Measurements from ENCODE around the gene MUSK. TPM values are rescaled to one million over a fixed set of nuclear protein-coding genes. Genes with fewer than 3 reads are reported as not detected.

MUSK gene
- total and polyA plus RNA-seq, 3 donors from 2014 or later: 2.8 to 11.6 (median 6.9) TPM

- Histone ChIP-seq H3K4me3 (no peak overlapping the region), H3K4me1 (no peaks in the 10 kb centered on the region), H3K27ac (no peak overlapping the region), H3K27me3 (no peaks in the 10 kb centered on the region), H3K36me3 (ENCODE audit: low read depth, missing control alignments) (no peaks in the 10 kb centered on the region), H3K9me3 (no peaks in the 10 kb centered on the region)
- intact Hi-C loops (cut with DNase I; ENCODE audit: low total_unique reads): no loop called here
- DNase-seq: no peak
- no peak for TF ChIP-seq POLR2A (IDR thresholded peaks at IDR 0.05)
- no peak for TF ChIP-seq CTCF (IDR thresholded peaks at IDR 0.05)
- 76 to 79% methylated on average over 21 of the region's 21 CpGs for WGBS, 2 donors
Measured at GRCh38 chr9:110830495-110830894, 161.9 kb downstream of the MUSK start.

- WGBS, 2 donors: 73 to 77% methylated on average over 3 of the region's 3 CpGs
Measured at GRCh38 chr9:110832926-110833325, 164.3 kb downstream of the MUSK start.

GRCh38 chr9:110835404-110835803 is 166.8 kb downstream of the MUSK start:
- no peaks in the 10 kb centered on the region for H3K4me1 ChIP-seq
- TF ChIP-seq CTCF (IDR thresholded peaks at IDR 0.05) (no peak), POLR2A (IDR thresholded peaks at IDR 0.05) (no peak)
- no peaks in the 10 kb centered on the region for H3K27me3 ChIP-seq
- H3K27ac ChIP-seq: no peak overlapping the region
- intact Hi-C loops (cut with DNase I; ENCODE audit: low total_unique reads): no loop called here
- no peak overlapping the region for H3K4me3 ChIP-seq
- WGBS, 2 donors: 54 to 55% methylated on average over 3 of the region's 3 CpGs
- DNase-seq: no peak
- H3K36me3 ChIP-seq (ENCODE audit: low read depth, missing control alignments): no peaks in the 10 kb centered on the region
- no peaks in the 10 kb centered on the region for H3K9me3 ChIP-seq

More at GRCh38 chr9:110832926-110833325, 164.3 kb downstream of the MUSK start:
- no peak for DNase-seq
- no peak overlapping the region for H3K27ac ChIP-seq
- no peaks in the 10 kb centered on the region for H3K9me3 ChIP-seq
- no peaks in the 10 kb centered on the region for H3K4me1 ChIP-seq
- TF ChIP-seq CTCF (IDR thresholded peaks at IDR 0.05) (no peak), POLR2A (IDR thresholded peaks at IDR 0.05) (no peak)
- H3K27me3 ChIP-seq: no peaks in the 10 kb centered on the region
- no peaks in the 10 kb centered on the region for H3K36me3 ChIP-seq (ENCODE audit: low read depth, missing control alignments)
- no peak overlapping the region for H3K4me3 ChIP-seq
- intact Hi-C loops (cut with DNase I; ENCODE audit: low total_unique reads): no loop called here

GRCh38 chr9:110835859-110836271 is 167.3 kb downstream of the MUSK start:
- intact Hi-C loops (cut with DNase I; ENCODE audit: low total_unique reads): no loop called here
- no peaks in the 10 kb centered on the region for H3K27me3 ChIP-seq
- no peaks in the 10 kb centered on the region for H3K9me3 ChIP-seq
- TF ChIP-seq POLR2A (IDR thresholded peaks at IDR 0.05) (no peak), CTCF (IDR thresholded peaks at IDR 0.05) (no peak)
- WGBS, 2 donors: 67 to 93% methylated on average over 1 of the region's 1 CpG
- no peaks in the 10 kb centered on the region for H3K4me1 ChIP-seq
- no peak for DNase-seq
- no peak overlapping the region for H3K27ac ChIP-seq
- no peak overlapping the region for H3K4me3 ChIP-seq
- H3K36me3 ChIP-seq (ENCODE audit: low read depth, missing control alignments): no peaks in the 10 kb centered on the region

- Histone ChIP-seq H3K4me3 (no peak overlapping the region), H3K27me3 (no peaks in the 10 kb centered on the region), H3K27ac (no peak overlapping the region), H3K4me1 (no peaks in the 10 kb centered on the region), H3K9me3 (no peaks in the 10 kb centered on the region), H3K36me3 (ENCODE audit: low read depth, missing control alignments) (no peaks in the 10 kb centered on the region)
- no peak for DNase-seq
- TF ChIP-seq CTCF (IDR thresholded peaks at IDR 0.05) (no peak), POLR2A (IDR thresholded peaks at IDR 0.05) (no peak)
- 92 to 93% methylated on average over 2 of the region's 2 CpGs for WGBS, 2 donors
- intact Hi-C loops (cut with DNase I; ENCODE audit: low total_unique reads): no loop called here
Measured at GRCh38 chr9:110837401-110838005, 168.9 kb downstream of the MUSK start.

Measured in testis (tissue), 3 donors.